Stomach (tissue), 4 donors: ENCODE measurements around the gene PELI2.

Experiments
- CTCF ChIP-seq, 7 experiments: fragments of 450-650 bp in 4 of 7; fragments of 200-600 bp in 3 of 7; sonication (generic) in 3 of 7; IDR thresholded peaks; one replicate each; pipeline ENCODE4 v1.5.1; 2016 to 2019; ENCODE audit warnings: antibody characterized with exemption in 7 of 7, control low read depth in 2 of 7, mild to moderate bottlenecking in 1 of 7
- POLR2A ChIP-seq, 4 donors: fragments of 450-650 bp; IDR thresholded peaks; one replicate each; pipeline ENCODE4 v1.6.1; 2016; ENCODE audit warnings: antibody characterized with exemption in 4 of 4, control low read depth in 2 of 4, mild to moderate bottlenecking in 1 of 4, moderate library complexity in 1 of 4
- POLR2AphosphoS5 ChIP-seq, 3 donors: sonication (generic); formaldehyde crosslinking; IDR thresholded peaks; one replicate each; pipeline ENCODE4 v1.6.1; 2016; ENCODE audit warnings: antibody characterized with exemption in 3 of 3

- TF ChIP-seq POLR2A (IDR thresholded peaks at IDR 0.05) (no peak), POLR2AphosphoS5 (IDR thresholded peaks at IDR 0.05) (no peak), CTCF (IDR thresholded peaks at IDR 0.05) (no peak)
Measured at GRCh38 chr14:56211844-56212243, 93.6 kb downstream of the PELI2 start.
